Measurements from ENCODE around the gene GNS.

The GNS gene

GRCh38 chr12:64800640-64801039 is 41.4 kb upstream of the GNS start:
- WGBS (ENCODE audit: insufficient coverage): 94% methylated on average over 2 of the region's 5 CpGs
- CTCF ChIA-PET: interaction anchor here (1.3 to 2.8 kb wide), 2 partner anchors 16 to 19 kb away, joined by 5 to 23 read pairs; no protein-coding TSS in a partner anchor
- no peaks in the 10 kb centered on the region for H3K9me3 ChIP-seq (ENCODE audit: control extremely low read depth in 1 of 5, control insufficient read depth in 4 of 5, insufficient read depth in 2 of 5, low read depth in 1 of 5, low read length in 4 of 5)
- no peak overlapping the region for H3K4me3 ChIP-seq (ENCODE audit: control insufficient read depth in 1 of 7, extremely low read depth in 1 of 7, insufficient read depth in 4 of 7, low read depth in 2 of 7, low read length in 6 of 7)
- POLR2A ChIA-PET: no interaction called here
- H3K36me3 ChIP-seq (ENCODE audit: control insufficient read depth in 4 of 4, insufficient read depth in 4 of 4, low read length in 3 of 4): no peaks in the 10 kb centered on the region
- H3K27me3 ChIP-seq (replicated peaks in 2 of 5; ENCODE audit: control insufficient read depth in 4 of 5, insufficient read depth in 5 of 5, low read length in 4 of 5): peaks cover 0 to 6% (median 0%) of the 10 kb centered on the region in 5 experiments
- no peak for DNase-seq
- no peaks in the 10 kb centered on the region for H3K4me1 ChIP-seq (ENCODE audit: control extremely low read depth in 1 of 4, control insufficient read depth in 4 of 4, insufficient read depth in 4 of 4, low read length in 3 of 4)
- no peak overlapping the region for H3K27ac ChIP-seq (ENCODE audit: insufficient read depth in 1 of 2, low read depth in 1 of 2, low read length in 2 of 2, poor library complexity in 1 of 2, severe bottlenecking in 2 of 2)

- DNase-seq: no peak
- H3K4me1 ChIP-seq (ENCODE audit: control extremely low read depth in 1 of 4, control insufficient read depth in 4 of 4, insufficient read depth in 4 of 4, low read length in 3 of 4): no peaks in the 10 kb centered on the region
- H3K27me3 ChIP-seq (replicated peaks in 2 of 5; ENCODE audit: control insufficient read depth in 4 of 5, insufficient read depth in 5 of 5, low read length in 4 of 5): peaks cover 0 to 6% (median 0%) of the 10 kb centered on the region in 5 experiments
- H3K4me3 ChIP-seq (ENCODE audit: control insufficient read depth in 1 of 7, extremely low read depth in 1 of 7, insufficient read depth in 4 of 7, low read depth in 2 of 7, low read length in 6 of 7): no peak overlapping the region
- ChIA-PET CTCF (interaction anchor here (1.1 to 5.0 kb wide), 4 partner anchors 12 to 310 kb away, joined by 3 to 24 read pairs (median 4); no protein-coding TSS in a partner anchor), POLR2A (interaction anchor here (1.0 kb wide), 1 partner anchor 16 kb away, joined by 3 read pairs; no protein-coding TSS in a partner anchor)
- H3K9me3 ChIP-seq (ENCODE audit: control extremely low read depth in 1 of 5, control insufficient read depth in 4 of 5, insufficient read depth in 2 of 5, low read depth in 1 of 5, low read length in 4 of 5): no peaks in the 10 kb centered on the region
- no peak overlapping the region for H3K27ac ChIP-seq (ENCODE audit: insufficient read depth in 1 of 2, low read depth in 1 of 2, low read length in 2 of 2, poor library complexity in 1 of 2, severe bottlenecking in 2 of 2)
- no peaks in the 10 kb centered on the region for H3K36me3 ChIP-seq (ENCODE audit: control insufficient read depth in 4 of 4, insufficient read depth in 4 of 4, low read length in 3 of 4)
These were observed 39.0 kb upstream of the GNS start for GRCh38 chr12:64798165-64798564.

- whole genome bisulfite sequencing (ENCODE audit: insufficient coverage): 100% methylated on average over 1 of the region's 1 CpG
- DNase-seq: no peak
- Histone ChIP-seq H3K4me1 (ENCODE audit: control extremely low read depth in 1 of 4, control insufficient read depth in 4 of 4, insufficient read depth in 4 of 4, low read length in 3 of 4) (no peaks in the 10 kb centered on the region), H3K36me3 (ENCODE audit: control insufficient read depth in 4 of 4, insufficient read depth in 4 of 4, low read length in 3 of 4) (no peaks in the 10 kb centered on the region), H3K4me3 (ENCODE audit: control insufficient read depth in 1 of 7, extremely low read depth in 1 of 7, insufficient read depth in 4 of 7, low read depth in 2 of 7, low read length in 6 of 7) (no peak overlapping the region), H3K27ac (ENCODE audit: insufficient read depth in 1 of 2, low read depth in 1 of 2, low read length in 2 of 2, poor library complexity in 1 of 2, severe bottlenecking in 2 of 2) (no peak overlapping the region), H3K9me3 (ENCODE audit: control extremely low read depth in 1 of 5, control insufficient read depth in 4 of 5, insufficient read depth in 2 of 5, low read depth in 1 of 5, low read length in 4 of 5) (no peaks in the 10 kb centered on the region), H3K27me3 (replicated peaks in 2 of 5; ENCODE audit: control insufficient read depth in 4 of 5, insufficient read depth in 5 of 5, low read length in 4 of 5) (peaks cover 0 to 6% (median 0%) of the 10 kb centered on the region in 5 experiments)
- POLR2A ChIA-PET: no interaction called here
- CTCF ChIA-PET: interaction anchor here (0.7 to 5.0 kb wide), 7 partner anchors 11 to 504 kb away, joined by 3 to 24 read pairs (median 4); no protein-coding TSS in a partner anchor
These were observed 38.0 kb upstream of the GNS start for GRCh38 chr12:64797156-64797555.

- no peak overlapping the region for H3K27ac ChIP-seq (ENCODE audit: insufficient read depth in 1 of 2, low read depth in 1 of 2, low read length in 2 of 2, poor library complexity in 1 of 2, severe bottlenecking in 2 of 2)
- DNase-seq: peak; percentile 91 to 96 (median 95)
- no peak overlapping the region for H3K4me3 ChIP-seq (ENCODE audit: control insufficient read depth in 1 of 7, extremely low read depth in 1 of 7, insufficient read depth in 4 of 7, low read depth in 2 of 7, low read length in 6 of 7)
- no peaks in the 10 kb centered on the region for H3K4me1 ChIP-seq (ENCODE audit: control extremely low read depth in 1 of 4, control insufficient read depth in 4 of 4, insufficient read depth in 4 of 4, low read length in 3 of 4)
- 40% methylated on average over 1 of the region's 5 CpGs for WGBS (ENCODE audit: insufficient coverage)
- CTCF ChIA-PET: interaction anchor here (0.6 to 5.0 kb wide), 12 partner anchors 10 to 505 kb away, joined by 3 to 24 read pairs (median 4); no protein-coding TSS in a partner anchor
- no peaks in the 10 kb centered on the region for H3K9me3 ChIP-seq (ENCODE audit: control extremely low read depth in 1 of 5, control insufficient read depth in 4 of 5, insufficient read depth in 2 of 5, low read depth in 1 of 5, low read length in 4 of 5)
- H3K27me3 ChIP-seq (replicated peaks in 2 of 5; ENCODE audit: control insufficient read depth in 4 of 5, insufficient read depth in 5 of 5, low read length in 4 of 5): peaks cover 0 to 6% (median 0%) of the 10 kb centered on the region in 5 experiments
- POLR2A ChIA-PET: no interaction called here
- H3K36me3 ChIP-seq (ENCODE audit: control insufficient read depth in 4 of 4, insufficient read depth in 4 of 4, low read length in 3 of 4): no peaks in the 10 kb centered on the region
These were observed 37.1 kb upstream of the GNS start for GRCh38 chr12:64796205-64796845.

GRCh38 chr12:64794305-64794704 is 35.1 kb upstream of the GNS start:
- Histone ChIP-seq H3K36me3 (ENCODE audit: control insufficient read depth in 4 of 4, insufficient read depth in 4 of 4, low read length in 3 of 4) (no peaks in the 10 kb centered on the region), H3K4me3 (ENCODE audit: control insufficient read depth in 1 of 7, extremely low read depth in 1 of 7, insufficient read depth in 4 of 7, low read depth in 2 of 7, low read length in 6 of 7) (no peak overlapping the region), H3K27ac (ENCODE audit: insufficient read depth in 1 of 2, low read depth in 1 of 2, low read length in 2 of 2, poor library complexity in 1 of 2, severe bottlenecking in 2 of 2) (no peak overlapping the region), H3K27me3 (replicated peaks in 2 of 5; ENCODE audit: control insufficient read depth in 4 of 5, insufficient read depth in 5 of 5, low read length in 4 of 5) (no peaks in the 10 kb centered on the region), H3K4me1 (ENCODE audit: control extremely low read depth in 1 of 4, control insufficient read depth in 4 of 4, insufficient read depth in 4 of 4, low read length in 3 of 4) (no peaks in the 10 kb centered on the region), H3K9me3 (ENCODE audit: control extremely low read depth in 1 of 5, control insufficient read depth in 4 of 5, insufficient read depth in 2 of 5, low read depth in 1 of 5, low read length in 4 of 5) (no peaks in the 10 kb centered on the region)
- ChIA-PET CTCF (interaction anchor here (1.1 to 5.0 kb wide), 4 partner anchors 8 to 307 kb away, joined by 3 to 24 read pairs (median 3); no protein-coding TSS in a partner anchor), POLR2A (no interaction called here)
- 100% methylated on average over 1 of the region's 3 CpGs for WGBS (ENCODE audit: insufficient coverage)
- DNase-seq: no peak

- Histone ChIP-seq H3K4me3 (ENCODE audit: control insufficient read depth in 1 of 7, extremely low read depth in 1 of 7, insufficient read depth in 4 of 7, low read depth in 2 of 7, low read length in 6 of 7) (no peak overlapping the region), H3K27me3 (replicated peaks in 2 of 5; ENCODE audit: control insufficient read depth in 4 of 5, insufficient read depth in 5 of 5, low read length in 4 of 5) (no peaks in the 10 kb centered on the region), H3K36me3 (ENCODE audit: control insufficient read depth in 4 of 4, insufficient read depth in 4 of 4, low read length in 3 of 4) (no peaks in the 10 kb centered on the region), H3K27ac (ENCODE audit: insufficient read depth in 1 of 2, low read depth in 1 of 2, low read length in 2 of 2, poor library complexity in 1 of 2, severe bottlenecking in 2 of 2) (no peak overlapping the region), H3K9me3 (ENCODE audit: control extremely low read depth in 1 of 5, control insufficient read depth in 4 of 5, insufficient read depth in 2 of 5, low read depth in 1 of 5, low read length in 4 of 5) (no peaks in the 10 kb centered on the region), H3K4me1 (ENCODE audit: control extremely low read depth in 1 of 4, control insufficient read depth in 4 of 4, insufficient read depth in 4 of 4, low read length in 3 of 4) (no peaks in the 10 kb centered on the region)
- CTCF ChIA-PET: interaction anchor here (1.4 to 1.5 kb wide), 2 partner anchors 17 to 308 kb away, joined by 3 read pairs; no protein-coding TSS in a partner anchor
- no peak for DNase-seq
- 100% methylated on average over 3 of the region's 3 CpGs for WGBS (ENCODE audit: insufficient coverage)
- POLR2A ChIA-PET: no interaction called here
These were observed 34.4 kb upstream of the GNS start for GRCh38 chr12:64793610-64794009.

GRCh38 chr12:64792128-64792527 is 32.9 kb upstream of the GNS start:
- H3K36me3 ChIP-seq (ENCODE audit: control insufficient read depth in 4 of 4, insufficient read depth in 4 of 4, low read length in 3 of 4): no peaks in the 10 kb centered on the region
- no peak overlapping the region for H3K27ac ChIP-seq (ENCODE audit: insufficient read depth in 1 of 2, low read depth in 1 of 2, low read length in 2 of 2, poor library complexity in 1 of 2, severe bottlenecking in 2 of 2)
- ChIA-PET POLR2A (no interaction called here), CTCF (interaction anchor here (0.9 to 2.1 kb wide), 3 partner anchors 10 to 11 kb away, joined by 3 to 8 read pairs (median 7); no protein-coding TSS in a partner anchor)
- no peaks in the 10 kb centered on the region for H3K4me1 ChIP-seq (ENCODE audit: control extremely low read depth in 1 of 4, control insufficient read depth in 4 of 4, insufficient read depth in 4 of 4, low read length in 3 of 4)
- H3K27me3 ChIP-seq (replicated peaks in 2 of 5; ENCODE audit: control insufficient read depth in 4 of 5, insufficient read depth in 5 of 5, low read length in 4 of 5): no peaks in the 10 kb centered on the region
- DNase-seq: no peak
- H3K4me3 ChIP-seq (ENCODE audit: control insufficient read depth in 1 of 7, extremely low read depth in 1 of 7, insufficient read depth in 4 of 7, low read depth in 2 of 7, low read length in 6 of 7): no peak overlapping the region
- WGBS (ENCODE audit: insufficient coverage): no CpG with 5 or more reads among the region's 1 CpG
- H3K9me3 ChIP-seq (ENCODE audit: control extremely low read depth in 1 of 5, control insufficient read depth in 4 of 5, insufficient read depth in 2 of 5, low read depth in 1 of 5, low read length in 4 of 5): no peaks in the 10 kb centered on the region
